Measurements from ENCODE around the gene MSMB.
A peak's percentile ranks its signal among the peaks of the same experiment; 100 is the strongest.

GRCh38 chr10:46028584-46029460 is 17.2 kb downstream of the MSMB start:
- TF ChIP-seq RAD21 (IDR thresholded peaks at IDR 0.05; ENCODE audit: low read length) (peak; percentile 80), MAZ (IDR thresholded peaks at IDR 0.05; ENCODE audit: borderline replicate concordance, low read depth, low read length) (no peak), CTCF (conservative IDR thresholded peaks at IDR 0.05; ENCODE audit: low read depth, low read length) (peak; percentile 79), RCOR1 (IDR thresholded peaks at IDR 0.05; ENCODE audit: insufficient replicate concordance, low read length) (no peak), POLR2A (IDR thresholded peaks at IDR 0.05; ENCODE audit: low read depth, low read length) (no peak), MAFK (IDR thresholded peaks at IDR 0.05; ENCODE audit: low read depth, low read length) (peak; percentile 67), SMC3 (IDR thresholded peaks at IDR 0.05; ENCODE audit: low read depth, low read length) (peak; percentile 61), RFX5 (IDR thresholded peaks at IDR 0.05; ENCODE audit: low read depth, low read length) (no peak), CEBPB (IDR thresholded peaks at IDR 0.05; ENCODE audit: low read depth, low read length) (no peak), USF2 (IDR thresholded peaks at IDR 0.05; ENCODE audit: low read depth, low read length) (no peak), FOS (IDR thresholded peaks at IDR 0.05; ENCODE audit: low read depth, low read length) (no peak), BHLHE40 (IDR thresholded peaks at IDR 0.05; ENCODE audit: low read depth, low read length) (no peak)
